ENCODE measurements around the gene ISYNA1. TPM values are rescaled to one million over a fixed set of nuclear protein-coding genes. Genes with fewer than 3 reads are reported as not detected.

ISYNA1 gene
- total and polyA plus RNA-seq, 10 of the 15 experiments (the other 5 are each of a cell fraction or from before 2014, with no cell fraction given), result 1.9 to 37.0 (median 9.1) TPM

- TF ChIP-seq, protein P1, sequence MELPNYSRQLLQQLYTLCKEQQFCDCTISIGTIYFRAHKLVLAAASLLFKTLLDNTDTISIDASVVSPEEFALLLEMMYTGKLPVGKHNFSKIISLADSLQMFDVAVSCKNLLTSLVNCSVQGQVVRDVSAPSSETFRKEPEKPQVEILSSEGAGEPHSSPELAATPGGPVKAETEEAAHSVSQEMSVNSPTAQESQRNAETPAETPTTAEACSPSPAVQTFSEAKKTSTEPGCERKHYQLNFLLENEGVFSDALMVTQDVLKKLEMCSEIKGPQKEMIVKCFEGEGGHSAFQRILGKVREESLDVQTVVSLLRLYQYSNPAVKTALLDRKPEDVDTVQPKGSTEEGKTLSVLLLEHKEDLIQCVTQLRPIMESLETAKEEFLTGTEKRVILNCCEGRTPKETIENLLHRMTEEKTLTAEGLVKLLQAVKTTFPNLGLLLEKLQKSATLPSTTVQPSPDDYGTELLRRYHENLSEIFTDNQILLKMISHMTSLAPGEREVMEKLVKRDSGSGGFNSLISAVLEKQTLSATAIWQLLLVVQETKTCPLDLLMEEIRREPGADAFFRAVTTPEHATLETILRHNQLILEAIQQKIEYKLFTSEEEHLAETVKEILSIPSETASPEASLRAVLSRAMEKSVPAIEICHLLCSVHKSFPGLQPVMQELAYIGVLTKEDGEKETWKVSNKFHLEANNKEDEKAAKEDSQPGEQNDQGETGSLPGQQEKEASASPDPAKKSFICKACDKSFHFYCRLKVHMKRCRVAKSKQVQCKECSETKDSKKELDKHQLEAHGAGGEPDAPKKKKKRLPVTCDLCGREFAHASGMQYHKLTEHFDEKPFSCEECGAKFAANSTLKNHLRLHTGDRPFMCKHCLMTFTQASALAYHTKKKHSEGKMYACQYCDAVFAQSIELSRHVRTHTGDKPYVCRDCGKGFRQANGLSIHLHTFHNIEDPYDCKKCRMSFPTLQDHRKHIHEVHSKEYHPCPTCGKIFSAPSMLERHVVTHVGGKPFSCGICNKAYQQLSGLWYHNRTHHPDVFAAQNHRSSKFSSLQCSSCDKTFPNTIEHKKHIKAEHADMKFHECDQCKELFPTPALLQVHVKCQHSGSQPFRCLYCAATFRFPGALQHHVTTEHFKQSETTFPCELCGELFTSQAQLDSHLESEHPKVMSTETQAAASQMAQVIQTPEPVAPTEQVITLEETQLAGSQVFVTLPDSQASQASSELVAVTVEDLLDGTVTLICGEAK (IDR thresholded peaks at IDR 0.05; ENCODE audit: borderline replicate concordance), result no peak
- TF ChIP-seq IRF5 (IDR thresholded peaks at IDR 0.05; ENCODE audit: borderline replicate concordance), result no peak
Measured at GRCh38 chr19:18390065-18390907, 47.6 kb downstream of the ISYNA1 start (continued).

- SMC1A ChIA-PET (ENCODE audit: uncharacterized antibody, unreplicated experiment), result interaction anchor here (1.0 to 4.7 kb wide), 7 partner anchors 8 to 110 kb away, joined by 3 to 60 read pairs (median 4); partner anchors contain the start of gene LRRC25
- Histone ChIP-seq H3K36me3 (ENCODE audit: control insufficient read depth in 2 of 2, insufficient read depth in 2 of 2, low read length in 1 of 2) (no peaks in the 10 kb centered on the region), H3K9me3 (replicated peaks; ENCODE audit: control insufficient read depth, insufficient read depth, low read length) (no peaks in the 10 kb centered on the region; the same call in 2 of the 3 replicates), H3K27ac (ENCODE audit: control insufficient read depth, insufficient read depth) (no peak overlapping the region), H3K4me2 (ENCODE audit: control insufficient read depth, insufficient read depth) (no peak overlapping the region), H4K20me1 (ENCODE audit: control insufficient read depth, insufficient read depth) (no peaks in the 10 kb centered on the region), H3K79me2 (ENCODE audit: control insufficient read depth, insufficient read depth, low read length) (no peaks in the 10 kb centered on the region), H3K27me3 (replicated peaks in 1 of 2; ENCODE audit: control insufficient read depth in 2 of 2, insufficient read depth in 2 of 2, low read length in 1 of 2) (peaks cover 0 to 3% of the 10 kb centered on the region in 2 experiments; a peak in 3 of 4 replicates), H3K9ac (ENCODE audit: control insufficient read depth, insufficient read depth, low read length) (no peak overlapping the region), H3K4me1 (ENCODE audit: control insufficient read depth, insufficient read depth, low read length) (peaks cover 23% of the 10 kb centered on the region), H3K4me3 (no peak overlapping the region), H2AFZ (ENCODE audit: control insufficient read depth, low read depth, low read length) (no peak overlapping the region)
- RAD21 ChIA-PET (ENCODE audit: unreplicated experiment), result interaction anchor here (0.8 to 5.5 kb wide), 4 partner anchors 12 to 22 kb away, joined by 3 to 63 read pairs (median 8); no protein-coding TSS in a partner anchor
- POLR2A ChIA-PET, result interaction anchor here (1.9 kb wide), 1 partner anchor 20 kb away, joined by 4 read pairs; no protein-coding TSS in a partner anchor
- no peak for FAIRE-seq
- DNase-seq (ENCODE audit: low read depth, low spot score), result no peak
- intact Hi-C loops (cut with micrococcal nuclease; ENCODE audit: unreplicated experiment), result no loop called here
- no peak for ATAC-seq
- CTCF ChIA-PET, result interaction anchor here (0.8 to 9.4 kb wide), 12 partner anchors 9 to 110 kb away, joined by 3 to 144 read pairs (median 14); partner anchors contain the start of genes LRRC25 and SSBP4
- in situ Hi-C loops (cut with MboI), result no loop called here
- no TSS peak for BruUV-seq (replicated peaks)
- TF ChIP-seq SKIL (IDR thresholded peaks at IDR 0.05; ENCODE audit: low read depth, poor library complexity, severe bottlenecking), result no peak
- TF ChIP-seq MYB (IDR thresholded peaks at IDR 0.05; ENCODE audit: borderline replicate concordance, low read depth, low read length), result no peak
- no peak for TF ChIP-seq ELK1 (IDR thresholded peaks at IDR 0.05; ENCODE audit: low read depth, low read length)
- no peak for TF ChIP-seq SMARCA5 (IDR thresholded peaks at IDR 0.05)
- TF ChIP-seq ZNF217 (IDR thresholded peaks at IDR 0.05), result no peak
- TF ChIP-seq, protein P2, sequence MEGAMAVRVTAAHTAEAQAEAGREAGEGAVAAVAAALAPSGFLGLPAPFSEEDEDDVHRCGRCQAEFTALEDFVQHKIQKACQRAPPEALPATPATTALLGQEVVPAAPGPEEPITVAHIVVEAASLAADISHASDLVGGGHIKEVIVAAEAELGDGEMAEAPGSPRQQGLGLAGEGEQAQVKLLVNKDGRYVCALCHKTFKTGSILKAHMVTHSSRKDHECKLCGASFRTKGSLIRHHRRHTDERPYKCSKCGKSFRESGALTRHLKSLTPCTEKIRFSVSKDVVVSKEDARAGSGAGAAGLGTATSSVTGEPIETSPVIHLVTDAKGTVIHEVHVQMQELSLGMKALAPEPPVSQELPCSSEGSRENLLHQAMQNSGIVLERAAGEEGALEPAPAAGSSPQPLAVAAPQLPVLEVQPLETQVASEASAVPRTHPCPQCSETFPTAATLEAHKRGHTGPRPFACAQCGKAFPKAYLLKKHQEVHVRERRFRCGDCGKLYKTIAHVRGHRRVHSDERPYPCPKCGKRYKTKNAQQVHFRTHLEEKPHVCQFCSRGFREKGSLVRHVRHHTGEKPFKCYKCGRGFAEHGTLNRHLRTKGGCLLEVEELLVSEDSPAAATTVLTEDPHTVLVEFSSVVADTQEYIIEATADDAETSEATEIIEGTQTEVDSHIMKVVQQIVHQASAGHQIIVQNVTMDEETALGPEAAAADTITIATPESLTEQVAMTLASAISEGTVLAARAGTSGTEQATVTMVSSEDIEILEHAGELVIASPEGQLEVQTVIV (IDR thresholded peaks at IDR 0.05; ENCODE audit: borderline replicate concordance, partially characterized antibody), result no peak
- TF ChIP-seq JUNB (IDR thresholded peaks at IDR 0.05), result no peak
Measured at GRCh38 chr19:18389726-18390064, 48.2 kb downstream of the ISYNA1 start.
